H1 (cell line): ENCODE data around the gene LRRC49. TPM values are rescaled to one million over a fixed set of nuclear protein-coding genes. Genes with fewer than 3 reads are reported as not detected.

Experiments used
- CTCF ChIA-PET: fragments of 300-600 bp; sonication (Branson Sonifier 250); formaldehyde crosslinking; loops from one replicate; lab custom pipeline; 2021; ENCODE audit not compliant: partially characterized antibody; lab: Charles Lee
- POLR2A ChIA-PET: fragments of 300-600 bp; sonication (Branson Sonifier 250); formaldehyde crosslinking; loops from one replicate; lab custom pipeline; 2021; ENCODE audit warnings: inconsistent platforms; ENCODE audit not compliant: partially characterized antibody; lab: Charles Lee
- DNase-seq, 2 experiments: peaks; one replicate each; pipeline versions ENCODE4 v3.0.0 to v3.0.0-alpha.2; 2010 to 2022; ENCODE audit warnings: low spot score in 2 of 2, low read depth in 1 of 2, mixed read lengths in 1 of 2
- FAIRE-seq: peaks from 2 replicates; lab custom pipeline; 2011; peaks lifted over from hg19 to GRCh38; lab: Jason Lieb, UNC
- H2AFZ ChIP-seq: 2 replicates; pipeline ENCODE4 v1.8.1; 2012; ENCODE audit warnings: low read length, inconsistent platforms
- H2AK5ac ChIP-seq: 2 replicates; pipeline ENCODE4 v1.6.1; 2013; ENCODE audit warnings: low read depth, low read length
- H2BK120ac ChIP-seq: replicated peaks from 2 replicates; pipeline ENCODE3; 2013; ENCODE audit warnings: low read depth, low read length, inconsistent platforms
- H2BK12ac ChIP-seq: 2 replicates; pipeline ENCODE4 v1.6.1; 2013; ENCODE audit warnings: low read depth, low read length
- H2BK15ac ChIP-seq: 2 replicates; pipeline ENCODE4 v1.6.1; 2013; ENCODE audit warnings: low read length
- H2BK20ac ChIP-seq: 2 replicates; pipeline ENCODE4 v1.6.1; 2013; ENCODE audit warnings: low read length
- H2BK5ac ChIP-seq: 2 replicates; pipeline ENCODE4 v1.6.1; 2013; ENCODE audit warnings: low read depth, low read length
- H3K14ac ChIP-seq: 2 replicates; pipeline ENCODE4 v1.6.1; 2013; ENCODE audit warnings: inconsistent platforms; ENCODE audit not compliant: insufficient read length
- H3K18ac ChIP-seq: 2 replicates; pipeline ENCODE4 v1.6.1; 2013; ENCODE audit warnings: low read length; ENCODE audit errors: extremely low read depth
- H3K23ac ChIP-seq: 2 replicates; pipeline ENCODE4 v1.6.1; 2013; ENCODE audit warnings: inconsistent platforms; ENCODE audit not compliant: insufficient read length
- H3K23me2 ChIP-seq: 2 replicates; pipeline ENCODE4 v1.6.1; 2013; ENCODE audit warnings: low read depth, low read length
- H3K27ac ChIP-seq: 2 replicates; pipeline ENCODE4 v1.6.1; 2011; ENCODE audit warnings: low read depth, low read length, inconsistent platforms
- H3K27me3 ChIP-seq, 4 experiments: replicated peaks in 1 of 4; 1 replicate in 1 of 4; 2 replicates in 3 of 4; pipeline versions ENCODE4 v1.6.1 to v1.8.1; 2011 to 2013; ENCODE audit warnings: low read length in 3 of 4, mild to moderate bottlenecking in 3 of 4, inconsistent platforms in 2 of 4, mixed read lengths in 2 of 4, moderate library complexity in 1 of 4; ENCODE audit not compliant: control insufficient read depth in 3 of 4, insufficient read depth in 3 of 4; ENCODE audit errors: extremely low read depth in 1 of 4
- H3K36me3 ChIP-seq, 4 experiments: 2 replicates each; pipeline versions ENCODE4 v1.6.1 to v1.8.1; 2011 to 2013; ENCODE audit warnings: mild to moderate bottlenecking in 4 of 4, low read length in 3 of 4, moderate library complexity in 2 of 4, control low read depth in 1 of 4, inconsistent platforms in 1 of 4; ENCODE audit not compliant: insufficient read depth in 4 of 4, control insufficient read depth in 2 of 4
- H3K4ac ChIP-seq: replicated peaks from 2 replicates; pipeline ENCODE3; 2013; ENCODE audit warnings: low read length, low read depth, mixed read lengths, inconsistent platforms; ENCODE audit not compliant: insufficient read length
- H3K4me1 ChIP-seq, 4 experiments: replicated peaks in 1 of 4; 1 replicate in 1 of 4; 2 replicates in 3 of 4; pipeline versions ENCODE4 v1.6.1 to v1.8.1; 2011 to 2013; ENCODE audit warnings: low read length in 3 of 4, inconsistent platforms in 2 of 4, mixed read lengths in 1 of 4; ENCODE audit not compliant: insufficient read depth in 4 of 4, control insufficient read depth in 3 of 4
- H3K4me2 ChIP-seq, 2 experiments: 2 replicates each; pipeline versions ENCODE4 v1.6.1 to v1.8.1; 2011 to 2013; ENCODE audit warnings: low read depth in 2 of 2, low read length in 2 of 2, control low read depth in 1 of 2, inconsistent platforms in 1 of 2, mild to moderate bottlenecking in 1 of 2; ENCODE audit not compliant: insufficient read depth in 1 of 2
- H3K4me3 ChIP-seq, 4 experiments: fragments of 200-600, 300-600 bp in 1 of 4; sonication (generic), shearing (Covaris generic), sonication (Bioruptor Twin) in 1 of 4; 2 replicates each; pipeline versions ENCODE4 v1.5.1 to v1.8.1; 2011 to 2016; ENCODE audit warnings: low read length in 4 of 4, low read depth in 3 of 4, control low read depth in 2 of 4, inconsistent platforms in 2 of 4, mild to moderate bottlenecking in 2 of 4, mixed read lengths in 1 of 4, moderate library complexity in 1 of 4; ENCODE audit not compliant: insufficient read depth in 2 of 4; ENCODE audit errors: extremely low read depth in 1 of 4
- H3K56ac ChIP-seq: replicated peaks from 2 replicates; pipeline ENCODE3; 2013; ENCODE audit warnings: low read depth, mild to moderate bottlenecking, mixed read lengths, low read length, inconsistent platforms; ENCODE audit not compliant: insufficient read length
- H3K79me1 ChIP-seq: 2 replicates; pipeline ENCODE4 v1.6.1; 2013; ENCODE audit warnings: low read depth, low read length, control low read depth
- H3K79me2 ChIP-seq, 2 experiments: 2 replicates each; pipeline versions ENCODE4 v1.6.1 to v1.8.1; 2012 to 2013; ENCODE audit warnings: low read length in 2 of 2, mild to moderate bottlenecking in 2 of 2, inconsistent platforms in 1 of 2; ENCODE audit not compliant: insufficient read depth in 2 of 2, control insufficient read depth in 1 of 2
- H3K9ac ChIP-seq, 4 experiments: replicated peaks in 1 of 4; 1 replicate in 1 of 4; 2 replicates in 3 of 4; pipeline versions ENCODE4 v1.6.1 to v1.8.1; 2011 to 2013; ENCODE audit warnings: low read depth in 3 of 4, low read length in 3 of 4, control low read depth in 2 of 4, mild to moderate bottlenecking in 2 of 4, moderate library complexity in 2 of 4, inconsistent platforms in 1 of 4; ENCODE audit errors: extremely low read depth in 1 of 4
- H3K9me3 ChIP-seq, 2 experiments: 2 replicates each; pipeline versions ENCODE4 v1.6.1 to v1.8.1; 2012 to 2013; ENCODE audit warnings: mild to moderate bottlenecking in 2 of 2, moderate library complexity in 2 of 2, control low read depth in 1 of 2, inconsistent platforms in 1 of 2, low read depth in 1 of 2, low read length in 1 of 2, mixed read lengths in 1 of 2; ENCODE audit not compliant: insufficient read depth in 2 of 2
- H4K20me1 ChIP-seq, 2 experiments: replicated peaks in 1 of 2; 2 replicates each; pipeline versions ENCODE3 to v1.8.1; 2011 to 2013; ENCODE audit warnings: inconsistent platforms in 2 of 2, low read length in 2 of 2, mild to moderate bottlenecking in 1 of 2; ENCODE audit not compliant: insufficient read depth in 2 of 2, control insufficient read depth in 1 of 2
- H4K5ac ChIP-seq: 2 replicates; pipeline ENCODE4 v1.6.1; 2013; ENCODE audit warnings: low read length, low read depth, mixed read lengths, inconsistent platforms; ENCODE audit not compliant: insufficient read length
- H4K8ac ChIP-seq: 2 replicates; pipeline ENCODE4 v1.8.0; 2013; ENCODE audit warnings: mild to moderate bottlenecking, moderate library complexity, low read length, inconsistent platforms; ENCODE audit not compliant: insufficient read depth; ENCODE audit errors: extremely low read depth
- H4K91ac ChIP-seq: replicated peaks from 2 replicates; pipeline ENCODE3; 2013; ENCODE audit warnings: low read length, mixed read lengths, inconsistent platforms; ENCODE audit not compliant: insufficient read length
- MAFK ChIP-seq: IDR thresholded peaks from 2 replicates; pipeline ENCODE4 v1.6.1; 2012; ENCODE audit warnings: low read depth, mild to moderate bottlenecking, improper control_type of control experiment, low read length
- SAP30 ChIP-seq: fragments of 300-600 bp; sonication (generic); IDR thresholded peaks from 2 replicates; pipeline ENCODE4 v1.7.1; 2012; ENCODE audit warnings: low read length, moderate library complexity, mild to moderate bottlenecking, inconsistent platforms; ENCODE audit not compliant: insufficient read depth, insufficient replicate concordance
- SUZ12 ChIP-seq: fragments of 200-600 bp; sonication (generic); IDR thresholded peaks from 2 replicates; pipeline ENCODE4 v1.6.1; 2012; ENCODE audit warnings: mild to moderate bottlenecking, inconsistent platforms, low read length, moderate library complexity, mixed read lengths
- TAF7 ChIP-seq: optimal IDR thresholded peaks from 2 replicates; pipeline ENCODE3; 2011; ENCODE audit warnings: low read depth, mild to moderate bottlenecking, inconsistent platforms, low read length, moderate library complexity, borderline replicate concordance
- TCF12 ChIP-seq: IDR thresholded peaks from 2 replicates; pipeline ENCODE4 v1.6.1; 2011; ENCODE audit warnings: low read depth, mild to moderate bottlenecking, low read length
- YY1 ChIP-seq: IDR thresholded peaks from 2 replicates; pipeline ENCODE4 v1.6.1; 2011; ENCODE audit warnings: low read depth, mild to moderate bottlenecking, low read length
- polyA plus RNA-seq, 7 experiments: library from polyadenylated mRNA; depleted of rRNA in 3 of 7; stranded (reverse) in 5 of 7; unstranded in 2 of 7; fragments of >200 nt in 5 of 7; fragments of 200-250 nt in 2 of 7; gene quantifications; 1 replicate in 5 of 7; 2 replicates in 1 of 7; 4 replicates in 1 of 7; pipeline versions ENCODE4 v1.2.1 to v1.2.3, GENCODE V29; 2011 to 2013; ENCODE audit warnings: missing spikeins in 2 of 7, mixed read lengths in 2 of 7
- total RNA-seq: library from RNA; stranded (reverse); fragmentation: NEBNext Ultra II Directional; extraction: Animal tissue kit (Norgen Biotek cat#: 25700); gene quantifications from 2 replicates; pipeline ENCODE4 v1.2.1, GENCODE V29; 2021

The LRRC49 gene
- total and polyA plus RNA-seq, 2 of the 8 experiments (the other 6 are each of a cell fraction or from before 2014, with no cell fraction given) = 5.0 to 10.4 TPM

DNA sequence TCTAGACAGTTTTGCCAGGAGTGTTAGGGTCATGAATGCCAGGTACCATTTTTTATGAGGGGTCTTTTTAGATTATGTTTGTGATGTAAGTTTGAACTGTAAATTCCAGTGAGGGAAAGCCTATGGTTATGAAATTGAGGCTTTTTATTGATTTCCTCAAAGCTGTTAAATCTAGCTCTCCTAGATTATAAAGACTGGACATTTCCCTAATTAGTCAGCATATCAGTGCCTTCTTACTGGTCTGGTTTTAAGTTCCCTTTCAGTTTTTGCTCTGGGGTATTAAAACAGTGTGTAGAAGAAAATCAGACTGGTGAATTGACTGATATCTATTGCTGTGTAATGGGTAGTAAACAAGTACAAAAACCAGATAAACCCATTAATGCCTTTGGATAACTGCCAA, 39.2 kb downstream of the LRRC49 start:
- Histone ChIP-seq H3K27me3 (no peaks in the 10 kb centered on the region), H2AK5ac (no peak overlapping the region), H3K4me3 (no peak overlapping the region), H3K36me3 (no peaks in the 10 kb centered on the region), H3K4me1 (no peaks in the 10 kb centered on the region), H2BK120ac (no peak overlapping the region), H3K23ac (no peak overlapping the region), H2AFZ (no peak overlapping the region), H3K4me2 (no peak overlapping the region), H3K14ac (no peak overlapping the region), H2BK5ac (no peak overlapping the region), H4K8ac (no peak overlapping the region), H3K23me2 (no peaks in the 10 kb centered on the region), H3K9ac (no peak overlapping the region), H3K27ac (no peak overlapping the region), H4K91ac (no peak overlapping the region), H2BK12ac (no peak overlapping the region), H3K9me3 (no peaks in the 10 kb centered on the region), H3K4ac (no peak overlapping the region), H3K79me1 (no peaks in the 10 kb centered on the region), H4K5ac (no peak overlapping the region), H4K20me1 (no peaks in the 10 kb centered on the region), H2BK15ac (no peak overlapping the region), H3K79me2 (no peaks in the 10 kb centered on the region), H3K18ac (no peak overlapping the region), H2BK20ac (no peak overlapping the region), H3K56ac (no peak overlapping the region)
- CTCF ChIA-PET = interaction anchor here (0.6 to 1.4 kb wide), 2 partner anchors 11 to 13 kb away, joined by 3 to 5 read pairs; no protein-coding TSS in a partner anchor
- POLR2A ChIA-PET = no interaction called here
- DNase-seq = no peak
- FAIRE-seq = no peak
- TF ChIP-seq MAFK = no peak
- TF ChIP-seq SUZ12 = no peak
- TF ChIP-seq YY1 = no peak
- TF ChIP-seq TAF7 = no peak
- no peak for TF ChIP-seq SAP30
- no peak for TF ChIP-seq TCF12
